GM12878 (cell line): ENCODE results near the gene AHNAK2.

Experiments
- ATF7 ChIP-seq: fragments of 450-650 bp; IDR thresholded peaks from 2 replicates; pipeline ENCODE4 v1.6.1; 2016; ENCODE audit warnings: low read depth, mild to moderate bottlenecking
- EZH2 ChIP-seq: IDR thresholded peaks from 2 replicates; pipeline ENCODE4 v1.6.1; 2012; ENCODE audit warnings: low read depth, mild to moderate bottlenecking, control low read depth, inconsistent platforms, low read length, borderline replicate concordance; ENCODE audit not compliant: control insufficient read depth
- FOS ChIP-seq: IDR thresholded peaks from 3 replicates; pipeline ENCODE4 v1.6.1; 2011; ENCODE audit warnings: borderline replicate concordance; ENCODE audit not compliant: insufficient read length; ENCODE audit errors: extremely low read depth
- MXI1 ChIP-seq: fragments of 150-350 bp; IDR thresholded peaks from 2 replicates; pipeline ENCODE4 v1.6.1; 2011; ENCODE audit warnings: low read depth, mild to moderate bottlenecking, inconsistent platforms, low read length, improper control_type of control experiment
- POLR2A ChIP-seq: IDR thresholded peaks from 2 replicates; pipeline ENCODE4 v1.6.1; 2011; ENCODE audit warnings: low read depth, mild to moderate bottlenecking, low read length
- POLR2AphosphoS5 ChIP-seq: IDR thresholded peaks from 2 replicates; pipeline ENCODE4 v1.6.1; 2011; ENCODE audit warnings: mild to moderate bottlenecking, low read length, inconsistent platforms
- RBBP5 ChIP-seq: fragments of 200-600 bp; sonication (generic); conservative IDR thresholded peaks from 2 replicates; pipeline ENCODE4 v1.6.1; 2016
- SP1 ChIP-seq: IDR thresholded peaks from one replicate; pipeline ENCODE4 v1.6.1; 2011; ENCODE audit warnings: low read depth, low read length
- ZNF24 ChIP-seq: fragments of 450-650 bp; IDR thresholded peaks from 2 replicates; pipeline ENCODE4 v1.6.1; 2017; ENCODE audit warnings: antibody characterized with exemption, mild to moderate bottlenecking
- TF ChIP-seq, protein P1 (sequence below), 3 experiments: IDR thresholded peaks in 2 of 3; conservative IDR thresholded peaks in 1 of 3; 2 replicates each; pipeline ENCODE4 v1.5.1; 2011; ENCODE audit warnings: low read depth in 3 of 3, low read length in 3 of 3, mild to moderate bottlenecking in 3 of 3, control low read depth in 2 of 3, moderate library complexity in 2 of 3, inconsistent platforms in 1 of 3, mixed read lengths in 1 of 3; ENCODE audit not compliant: control insufficient read depth in 2 of 3, insufficient read depth in 1 of 3; ENCODE audit errors: extremely low read depth in 1 of 3

DNA sequence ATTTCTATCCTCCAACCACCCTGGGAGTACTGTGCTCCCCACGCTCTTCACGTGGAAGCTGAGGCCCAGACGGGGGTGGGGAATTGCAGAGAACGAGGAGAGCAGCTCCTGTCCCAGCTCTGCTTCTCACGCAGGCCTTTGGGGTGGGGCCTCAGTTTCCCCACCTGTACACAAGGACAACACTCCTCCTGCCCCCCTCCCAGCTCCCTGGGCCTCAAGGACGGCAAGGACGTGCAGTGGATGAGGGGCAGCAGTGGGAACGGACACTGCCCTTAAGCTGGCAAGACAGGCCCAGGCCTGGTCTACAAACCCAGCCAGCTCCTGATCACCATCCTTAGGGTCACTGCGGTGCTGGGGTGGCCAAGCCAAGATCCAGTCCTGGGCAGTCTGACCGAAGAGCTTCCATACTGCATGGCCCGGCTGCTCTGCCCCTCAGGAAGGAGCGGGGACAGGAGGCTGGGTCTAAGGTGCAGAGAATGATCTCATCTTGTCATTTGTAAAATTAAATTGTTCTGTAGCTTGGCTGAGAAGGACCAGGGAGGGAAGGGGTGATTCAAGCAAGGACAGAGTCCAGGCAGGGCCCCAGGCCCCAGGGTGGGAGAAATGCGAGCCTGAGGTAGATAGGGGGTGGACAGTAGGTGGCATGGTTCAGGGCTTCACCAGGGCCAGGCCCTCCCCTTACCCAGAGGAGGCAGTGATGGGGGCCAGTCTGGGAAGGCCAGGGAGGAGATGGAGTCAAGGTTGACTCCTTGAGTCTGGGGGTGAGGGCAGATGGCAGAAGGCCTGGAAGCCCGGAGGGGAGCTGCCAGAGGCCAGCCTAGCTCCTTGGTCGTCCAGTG is 6.1 kb upstream of the AHNAK2 start:
- TF ChIP-seq ZNF24 (no peak), RBBP5 (no peak), POLR2AphosphoS5 (no peak), SP1 (no peak), MXI1 (no peak), FOS (no peak), EZH2 (no peak), ATF7 (no peak), POLR2A (no peak)
- TF ChIP-seq, protein P1, sequence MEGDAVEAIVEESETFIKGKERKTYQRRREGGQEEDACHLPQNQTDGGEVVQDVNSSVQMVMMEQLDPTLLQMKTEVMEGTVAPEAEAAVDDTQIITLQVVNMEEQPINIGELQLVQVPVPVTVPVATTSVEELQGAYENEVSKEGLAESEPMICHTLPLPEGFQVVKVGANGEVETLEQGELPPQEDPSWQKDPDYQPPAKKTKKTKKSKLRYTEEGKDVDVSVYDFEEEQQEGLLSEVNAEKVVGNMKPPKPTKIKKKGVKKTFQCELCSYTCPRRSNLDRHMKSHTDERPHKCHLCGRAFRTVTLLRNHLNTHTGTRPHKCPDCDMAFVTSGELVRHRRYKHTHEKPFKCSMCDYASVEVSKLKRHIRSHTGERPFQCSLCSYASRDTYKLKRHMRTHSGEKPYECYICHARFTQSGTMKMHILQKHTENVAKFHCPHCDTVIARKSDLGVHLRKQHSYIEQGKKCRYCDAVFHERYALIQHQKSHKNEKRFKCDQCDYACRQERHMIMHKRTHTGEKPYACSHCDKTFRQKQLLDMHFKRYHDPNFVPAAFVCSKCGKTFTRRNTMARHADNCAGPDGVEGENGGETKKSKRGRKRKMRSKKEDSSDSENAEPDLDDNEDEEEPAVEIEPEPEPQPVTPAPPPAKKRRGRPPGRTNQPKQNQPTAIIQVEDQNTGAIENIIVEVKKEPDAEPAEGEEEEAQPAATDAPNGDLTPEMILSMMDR (IDR thresholded peaks at IDR 0.05 in 2 of 3, conservative IDR thresholded peaks at IDR 0.05 in 1 of 3; ENCODE audit: control insufficient read depth in 2 of 3, extremely low read depth in 1 of 3, insufficient read depth in 1 of 3, low read depth in 3 of 3, low read length in 3 of 3), result no peak
